ENCODE data around the gene PAK3. TPM values are rescaled to one million over a fixed set of nuclear protein-coding genes. Genes with fewer than 3 reads are reported as not detected.

PAK3 gene
- total RNA-seq, 1 donor from 2014 or later, result 119 TPM

DNA sequence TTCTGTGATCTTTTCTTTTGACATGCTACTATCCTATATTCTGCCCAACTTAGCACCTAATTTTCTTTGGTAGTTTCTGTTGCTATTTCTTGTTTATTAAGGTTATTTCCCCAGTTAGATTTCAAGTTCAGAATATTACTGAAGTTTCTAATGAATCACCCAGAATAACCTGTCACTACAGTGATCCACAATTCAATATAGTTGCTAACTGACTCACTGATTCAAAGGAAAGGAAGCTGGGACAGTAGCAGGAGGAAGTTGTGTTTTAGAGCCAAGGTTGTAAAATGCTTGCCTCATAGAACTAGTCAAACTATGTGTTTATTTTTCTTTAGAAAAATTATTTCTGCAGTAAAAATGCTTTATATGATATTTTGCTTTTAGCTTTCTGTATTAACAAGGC lies 37.4 kb downstream of the PAK3 start:
- no peak for DNase-seq

DNA sequence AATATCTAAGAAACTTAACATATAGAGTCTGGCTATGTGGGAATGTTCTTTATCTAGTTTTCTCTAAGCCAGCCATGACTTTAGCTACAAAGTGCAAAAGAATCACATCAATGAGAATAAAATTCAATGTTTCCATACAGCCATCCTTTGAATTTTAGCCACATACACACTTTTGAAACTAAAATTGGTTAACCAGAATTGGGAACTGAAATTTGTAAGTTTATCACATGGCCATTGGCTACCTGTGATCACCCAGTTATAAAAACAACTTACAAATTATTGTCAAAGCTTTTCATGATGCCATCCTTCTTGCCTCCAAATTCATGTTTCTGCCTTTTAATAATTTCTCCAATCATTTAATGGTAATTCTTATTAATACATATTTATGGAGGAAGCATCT lies 49.9 kb downstream of the PAK3 start:
- no peak for DNase-seq

DNA sequence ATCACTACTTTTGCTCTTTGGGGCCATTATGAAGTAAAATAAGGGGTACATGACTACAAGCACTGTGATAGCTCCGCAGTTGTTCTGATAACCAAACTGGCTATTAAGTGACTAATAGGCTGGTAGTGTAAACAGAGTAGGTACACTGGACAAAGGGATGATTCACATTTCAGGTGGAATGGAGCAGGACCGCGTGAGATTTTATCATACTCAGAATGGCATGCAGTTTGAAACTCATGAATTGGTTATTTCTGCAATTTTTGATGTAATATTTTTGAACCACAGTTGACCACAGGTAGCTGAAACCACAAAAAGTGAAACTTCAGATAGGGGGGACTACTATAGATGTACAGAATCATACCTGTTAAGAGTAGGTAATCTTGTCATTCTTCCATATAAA lies 55.8 kb downstream of the PAK3 start:
- DNase-seq, result no peak

DNA sequence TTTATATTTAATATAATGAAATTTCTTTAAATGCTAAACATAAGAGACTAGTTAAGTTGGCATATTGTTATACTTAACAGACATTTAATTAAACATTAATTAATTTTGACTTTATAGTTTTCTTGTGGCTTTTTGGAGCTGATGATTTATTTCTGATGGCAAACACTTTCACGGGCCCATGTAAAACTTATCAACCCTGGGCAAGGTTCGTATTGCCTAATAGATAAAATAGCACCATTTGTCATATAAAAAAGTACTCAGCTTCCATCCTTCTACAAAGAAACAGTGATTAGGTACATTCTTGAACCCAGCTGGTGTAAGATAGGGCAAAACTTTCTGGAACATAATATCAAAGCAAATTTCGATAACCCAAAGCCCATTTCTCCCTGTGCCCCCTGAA lies 63.2 kb downstream of the PAK3 start:
- DNase-seq, result no peak

DNA sequence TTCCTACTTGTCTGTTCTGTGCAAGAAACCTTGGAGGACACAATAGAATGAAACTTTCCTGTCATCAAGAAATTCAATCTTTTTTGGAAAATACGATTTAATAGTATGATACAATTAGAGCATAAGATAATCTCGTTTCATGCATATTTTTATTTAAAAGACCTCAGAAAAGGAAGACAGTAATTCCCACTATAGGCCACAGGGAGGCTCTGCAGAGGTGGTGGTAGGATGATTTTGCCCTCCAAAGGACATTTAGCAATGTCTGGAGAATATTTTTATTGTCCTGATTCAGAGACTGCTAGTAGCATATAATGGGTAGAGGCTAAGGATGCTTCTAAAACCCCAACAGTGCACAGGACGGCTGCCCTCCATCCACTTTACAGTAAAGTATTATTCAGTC lies 68.7 kb downstream of the PAK3 start:
- no peak for DNase-seq

DNA sequence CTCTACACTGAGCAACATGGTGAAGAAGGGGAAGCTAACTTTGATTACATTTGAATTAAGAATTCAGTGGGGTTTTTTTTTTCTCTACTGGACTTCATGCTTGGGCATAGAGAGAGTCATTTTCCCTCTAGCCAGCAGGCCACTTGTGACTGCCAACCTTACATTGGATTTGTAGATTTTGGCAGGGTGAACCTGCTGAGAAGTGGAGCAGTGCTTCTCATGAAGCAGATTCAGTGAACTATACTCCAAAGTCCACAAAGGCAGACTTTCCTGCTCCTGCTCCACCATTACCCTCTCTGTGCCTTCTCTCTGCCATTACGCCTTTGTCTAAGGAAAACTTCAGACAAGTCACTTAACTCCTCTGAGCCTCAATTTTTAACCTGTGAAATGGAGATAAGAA lies 69.9 kb downstream of the PAK3 start:
- DNase-seq, result no peak

DNA sequence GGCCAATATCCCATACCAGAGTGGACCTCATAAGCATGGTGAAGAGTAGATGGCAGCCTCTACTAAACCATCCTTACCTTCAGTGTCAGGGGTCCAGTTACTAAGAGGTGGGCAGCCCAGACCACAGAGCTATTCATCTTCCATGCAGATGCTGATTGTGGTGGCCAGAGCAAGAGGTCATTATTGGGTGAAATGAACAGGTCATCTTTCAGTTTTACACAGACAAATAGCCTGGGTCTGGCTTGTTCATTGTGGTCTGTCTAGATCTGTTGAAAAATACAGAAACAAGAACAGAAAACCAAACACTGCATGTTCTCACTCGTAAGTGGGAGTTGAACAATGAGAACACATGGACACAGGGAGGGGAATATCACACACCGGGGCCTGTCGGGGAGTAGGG lies 71.3 kb downstream of the PAK3 start:
- DNase-seq, result no peak

DNA sequence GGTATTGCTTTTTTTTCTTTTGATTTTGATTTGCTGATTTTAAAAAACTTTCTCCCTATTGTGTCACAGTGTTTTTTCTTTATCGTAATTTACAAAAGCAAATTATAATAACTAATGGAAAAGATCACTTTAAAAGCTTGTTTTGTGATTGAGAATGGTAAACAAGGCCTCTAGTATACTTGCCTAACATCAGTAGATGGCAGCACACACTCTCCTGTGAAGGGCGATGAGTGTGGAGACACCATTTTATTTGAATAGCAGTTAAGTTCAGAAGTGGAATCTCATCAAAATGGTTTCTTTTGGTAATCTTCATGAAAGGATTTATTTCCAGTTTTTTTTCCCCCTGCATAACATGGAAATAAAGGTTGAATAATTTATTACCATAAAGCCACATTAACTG lies 72.3 kb downstream of the PAK3 start:
- DNase-seq, result no peak

DNA sequence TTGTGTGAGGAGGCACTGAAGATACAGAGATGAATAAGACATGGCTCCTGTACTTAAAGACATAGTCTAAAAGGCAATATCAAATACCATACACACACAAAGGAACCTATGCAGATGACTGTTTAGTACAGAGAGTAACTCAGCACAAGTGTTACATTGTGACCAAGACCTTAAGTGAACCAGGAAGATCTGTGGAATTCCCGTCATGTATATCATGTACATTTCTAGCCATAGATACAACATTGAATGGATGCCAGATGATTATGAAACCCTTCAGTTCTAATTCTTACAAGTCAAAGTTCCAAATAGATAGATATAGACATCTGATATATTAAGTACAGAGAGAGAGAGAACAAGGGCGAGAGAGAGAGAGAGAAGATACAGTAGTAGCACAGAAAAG lies 73.2 kb downstream of the PAK3 start:
- no peak for DNase-seq

DNA sequence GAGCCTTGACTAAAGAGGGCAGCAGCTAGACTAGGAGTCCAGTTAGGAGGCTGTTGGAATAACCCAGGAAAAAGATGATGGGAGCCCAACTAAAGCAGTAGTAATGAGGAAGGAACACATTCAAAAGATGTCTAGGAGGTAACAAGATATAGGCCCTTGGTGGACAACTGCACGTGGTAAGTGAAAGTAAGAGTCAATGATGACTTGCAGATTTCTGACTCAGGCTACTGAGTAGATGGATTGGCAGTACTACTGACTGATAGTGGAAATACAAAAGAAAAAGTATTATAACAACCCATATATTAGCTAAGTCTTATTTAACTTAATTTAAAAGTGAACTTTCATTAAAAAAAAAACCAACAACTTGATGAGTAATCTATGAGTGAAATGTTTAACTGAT lies 74.0 kb downstream of the PAK3 start:
- no peak for DNase-seq

DNA sequence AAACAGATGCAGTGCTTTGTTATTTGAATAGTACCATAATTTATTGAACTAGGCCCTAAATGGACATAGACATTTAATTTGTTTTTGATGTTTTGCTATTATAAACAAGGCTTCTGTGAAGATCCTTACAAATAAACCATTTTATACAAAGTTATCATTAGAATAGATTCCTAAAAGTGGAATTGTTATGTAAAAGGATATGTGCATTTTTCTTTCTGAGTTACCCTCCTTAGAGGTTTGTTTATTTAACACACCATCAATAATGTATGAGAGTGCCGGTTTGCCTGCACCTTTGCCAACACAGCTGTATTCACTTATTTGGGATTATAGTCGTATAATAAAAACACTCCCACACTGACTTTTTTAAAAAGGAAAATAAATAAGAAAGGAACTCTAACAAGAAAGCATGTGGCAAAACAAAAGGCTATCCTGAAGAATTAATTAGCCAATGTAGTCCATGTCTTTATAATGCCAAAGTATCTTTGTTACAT lies 84.8 kb downstream of the PAK3 start:
- no peak for DNase-seq

DNA sequence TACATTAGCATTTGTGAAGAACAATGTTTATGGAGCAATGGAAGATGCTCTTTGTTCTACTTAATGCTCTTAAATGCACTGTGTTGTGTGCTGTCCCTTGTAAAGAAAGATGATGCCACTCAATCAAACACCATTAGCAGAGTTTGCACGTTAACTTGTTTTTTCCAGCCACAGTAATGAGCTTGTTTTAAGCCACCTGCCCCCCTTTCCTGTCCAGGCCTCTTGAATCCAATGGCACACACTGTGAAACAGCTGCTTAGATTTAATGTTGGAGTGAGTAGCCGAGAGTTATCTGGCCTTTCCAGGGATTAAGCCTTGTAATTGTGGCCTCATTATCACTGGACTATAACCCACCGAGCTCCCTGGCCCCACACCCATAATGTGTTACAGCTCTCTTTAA lies 86.0 kb downstream of the PAK3 start:
- no peak for DNase-seq

DNA sequence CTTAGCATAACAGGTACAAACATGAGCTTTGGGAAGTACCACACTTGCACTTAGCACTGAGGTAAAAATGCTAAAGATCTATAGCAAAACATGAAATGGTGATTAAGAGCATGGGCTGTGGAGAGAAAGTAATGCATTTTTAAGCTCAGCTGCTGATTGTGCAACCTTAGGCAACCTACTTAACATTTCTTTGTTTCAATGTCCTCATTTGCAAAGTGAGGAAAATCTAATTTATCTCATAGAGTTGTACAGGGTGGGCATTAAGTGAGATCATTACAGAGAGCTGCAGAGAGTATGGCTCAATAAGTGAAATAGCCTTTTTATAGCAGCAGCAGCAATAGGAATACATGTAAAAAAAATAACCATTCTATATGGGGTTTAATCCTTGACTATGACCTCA lies 87.0 kb downstream of the PAK3 start:
- DNase-seq, result no peak

DNA sequence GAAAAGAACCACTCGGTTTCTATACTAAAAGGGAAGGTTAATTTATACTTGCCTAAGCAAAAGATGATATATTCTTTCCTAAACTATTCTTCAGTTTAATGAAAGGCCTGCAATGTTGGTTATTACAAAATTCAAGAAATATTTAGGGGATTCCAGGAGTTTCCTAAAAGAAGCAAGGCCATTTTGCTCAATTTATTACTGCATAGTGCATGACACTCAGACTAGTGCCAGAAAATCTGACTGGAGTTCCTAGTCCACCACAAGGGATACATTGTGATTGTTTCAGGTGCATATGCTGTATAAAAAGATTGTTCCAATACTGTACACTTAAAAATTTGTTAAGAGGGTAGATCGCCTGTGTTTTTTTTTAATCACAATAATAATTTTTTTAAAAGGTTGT lies 95.6 kb downstream of the PAK3 start:
- DNase-seq, result no peak

DNA sequence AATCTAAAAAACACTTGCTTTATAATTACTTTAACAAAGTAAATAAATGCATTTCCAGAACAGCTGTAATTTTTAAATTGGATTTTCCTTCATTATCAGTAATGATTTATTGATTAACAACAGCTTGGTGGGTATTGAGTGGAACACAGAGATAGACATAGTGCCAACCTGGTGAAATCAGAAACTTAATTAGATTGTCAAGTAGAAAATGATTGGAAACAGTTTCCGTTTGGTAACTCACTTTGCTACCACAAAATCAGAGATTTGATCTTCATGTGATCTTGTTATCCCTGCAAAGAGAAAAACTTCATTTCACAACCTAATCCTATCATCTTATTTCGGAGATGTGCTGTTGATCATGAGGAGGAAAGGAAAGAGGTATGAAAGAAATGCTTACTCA lies 103.5 kb downstream of the PAK3 start:
- DNase-seq, result no peak

DNA sequence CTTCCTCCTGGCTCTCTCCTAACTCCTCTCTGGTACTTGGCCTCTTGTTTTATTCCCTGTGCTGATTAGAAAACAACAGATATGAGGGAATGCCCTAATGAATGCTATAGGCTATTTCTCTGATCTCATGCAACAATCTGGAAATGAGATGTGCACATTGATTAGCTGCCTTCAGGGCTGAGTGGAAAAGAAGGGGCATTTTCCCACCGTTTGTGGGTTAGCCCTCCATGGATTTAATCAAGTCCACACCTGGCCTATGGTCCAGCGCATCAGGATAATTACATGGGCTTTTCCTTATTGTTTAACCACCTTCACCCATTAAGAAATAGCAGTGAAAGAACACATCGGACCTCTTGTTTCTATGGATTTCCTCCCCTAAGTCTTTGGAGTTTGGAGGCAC lies 104.3 kb downstream of the PAK3 start:
- DNase-seq, result no peak

DNA sequence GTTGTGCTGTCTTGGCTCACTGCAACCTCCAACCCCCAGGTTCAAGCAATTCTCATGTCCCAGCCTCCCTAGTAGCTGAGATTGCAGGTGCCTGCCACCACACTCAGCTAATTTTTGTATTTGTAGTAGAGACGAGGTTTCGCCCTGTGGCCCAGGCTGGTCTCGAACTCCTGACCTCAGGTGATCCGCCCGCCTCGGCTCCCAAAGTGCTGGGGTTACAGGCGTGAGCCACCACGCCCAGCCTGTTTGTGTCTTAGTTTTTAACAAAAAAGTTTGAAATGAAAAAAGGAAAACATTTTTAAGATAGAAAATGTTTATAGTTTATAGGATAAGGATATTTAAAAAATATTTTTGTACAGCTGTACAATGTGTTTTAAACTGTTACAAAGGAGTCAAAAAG lies 111.9 kb downstream of the PAK3 start:
- no peak for DNase-seq

DNA sequence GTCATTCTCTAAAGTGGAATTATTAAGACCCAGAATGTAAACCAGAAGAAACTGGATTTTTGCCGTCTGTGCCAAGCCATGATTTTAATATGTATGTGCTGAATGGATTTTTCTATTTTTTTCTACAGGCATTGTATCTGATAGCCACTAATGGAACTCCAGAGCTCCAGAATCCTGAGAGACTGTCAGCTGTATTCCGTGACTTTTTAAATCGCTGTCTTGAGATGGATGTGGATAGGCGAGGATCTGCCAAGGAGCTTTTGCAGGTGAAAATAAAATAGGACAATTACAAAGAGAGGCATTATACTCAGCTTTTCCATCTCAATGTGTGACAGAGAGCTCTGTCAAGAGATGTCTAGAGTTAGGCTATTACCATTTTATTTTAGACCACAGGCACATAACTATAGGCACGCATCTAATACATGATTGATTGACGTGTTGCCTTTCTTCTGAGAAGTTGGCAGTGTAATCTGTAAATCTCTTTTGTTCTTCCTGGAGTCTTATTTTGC lies 120.4 kb downstream of the PAK3 start:
- no peak for DNase-seq

DNA sequence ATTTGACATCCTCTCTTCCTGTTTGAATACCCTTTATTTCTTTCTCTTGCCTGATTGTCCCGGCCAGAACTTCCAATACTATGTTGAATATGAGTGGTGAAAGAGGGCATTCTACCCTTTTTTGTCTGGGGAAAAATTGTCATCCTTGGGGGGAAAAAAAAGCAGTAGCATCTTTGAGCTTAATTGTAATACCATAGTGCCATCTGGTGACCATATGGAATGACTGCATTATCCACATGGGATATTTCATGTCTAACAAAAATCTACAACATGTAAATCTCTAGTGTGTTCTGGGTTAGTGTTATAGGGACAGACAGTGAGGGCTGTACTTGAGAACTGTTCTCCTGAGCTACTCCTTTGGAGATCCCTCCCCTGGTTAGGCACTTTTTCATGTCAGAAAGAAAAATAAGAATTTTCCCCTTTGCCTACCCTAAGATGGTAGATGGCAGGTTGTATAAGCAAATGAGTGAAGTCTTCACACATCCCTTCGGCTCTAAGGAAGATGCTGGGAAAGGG lies 148.3 kb downstream of the PAK3 start:
- no peak for DNase-seq

DNA sequence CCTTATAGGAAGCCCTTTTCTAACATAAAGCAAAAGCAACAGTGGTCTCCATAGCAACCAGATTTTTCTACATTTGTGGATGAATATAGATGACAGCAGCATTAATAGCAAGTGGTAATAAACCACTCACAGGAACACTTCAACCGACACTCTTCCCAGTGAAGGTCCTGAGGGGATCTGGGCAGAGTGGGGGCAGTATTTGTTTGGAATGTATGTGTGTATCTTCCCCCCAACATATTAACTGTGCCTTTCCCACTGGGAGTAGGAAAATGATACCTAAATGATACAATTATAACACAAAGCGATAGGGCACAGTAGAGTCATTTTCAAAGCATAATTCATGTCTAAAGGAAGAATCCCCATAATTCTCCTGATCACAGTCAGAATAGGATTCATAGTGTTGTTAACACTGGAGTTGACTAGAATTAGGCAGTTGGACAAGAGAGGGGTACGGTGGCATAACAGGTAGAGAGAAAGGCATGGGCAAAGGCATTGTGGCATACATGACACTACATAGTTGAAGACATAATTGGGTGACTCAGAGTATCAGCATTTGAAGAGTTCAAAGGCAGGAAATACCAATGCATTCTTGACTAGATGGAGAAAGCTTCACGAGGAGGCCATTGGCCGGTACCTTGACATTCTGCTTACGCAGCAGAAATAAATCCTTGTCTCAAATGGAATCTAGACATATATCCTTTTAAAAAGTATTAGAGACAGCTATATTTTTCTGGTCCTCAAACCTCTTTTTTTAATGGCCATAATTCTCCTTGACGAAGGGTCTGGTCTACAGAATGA lies 159.1 kb downstream of the PAK3 start:
- no peak for DNase-seq

DNA sequence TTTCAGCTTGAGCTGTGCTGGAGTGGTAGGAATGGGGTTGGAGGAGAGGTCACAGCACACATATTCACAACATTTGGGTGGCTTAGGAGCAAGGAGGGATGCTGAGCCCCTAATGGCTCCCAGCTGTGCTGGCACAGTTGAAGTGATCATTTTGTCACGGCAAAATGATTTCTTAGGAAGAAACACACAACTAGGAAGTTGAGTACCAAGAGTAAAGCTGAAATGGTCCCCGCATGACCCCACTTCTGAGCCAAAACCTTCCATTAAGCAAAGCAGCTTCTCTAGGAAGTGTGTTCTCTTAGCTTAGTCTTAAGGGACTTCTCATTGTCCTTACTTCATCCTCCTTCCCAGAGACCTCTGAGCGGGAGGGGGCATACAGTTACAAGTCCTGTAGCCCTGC lies 161.7 kb downstream of the PAK3 start:
- no peak for DNase-seq

DNA sequence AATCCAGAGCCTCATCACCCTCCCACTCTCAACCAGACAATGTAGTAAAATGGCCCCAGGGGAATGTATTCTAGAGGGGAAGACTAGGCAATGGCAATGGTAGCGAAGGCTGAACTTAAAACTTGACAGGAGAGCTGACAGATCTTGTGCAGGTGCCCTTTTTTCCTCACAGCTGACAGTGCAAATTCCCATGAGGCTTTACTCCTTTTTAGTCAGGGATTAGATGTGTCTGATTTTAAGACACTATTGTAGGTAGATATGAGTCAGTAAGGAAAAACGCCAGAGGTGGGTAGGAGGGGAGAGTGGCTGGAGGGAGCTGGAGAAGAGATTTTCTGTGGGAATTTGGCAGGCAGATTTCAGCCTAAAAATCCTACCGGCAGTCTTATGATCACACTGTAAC lies 163.6 kb downstream of the PAK3 start:
- DNase-seq, result no peak

DNA sequence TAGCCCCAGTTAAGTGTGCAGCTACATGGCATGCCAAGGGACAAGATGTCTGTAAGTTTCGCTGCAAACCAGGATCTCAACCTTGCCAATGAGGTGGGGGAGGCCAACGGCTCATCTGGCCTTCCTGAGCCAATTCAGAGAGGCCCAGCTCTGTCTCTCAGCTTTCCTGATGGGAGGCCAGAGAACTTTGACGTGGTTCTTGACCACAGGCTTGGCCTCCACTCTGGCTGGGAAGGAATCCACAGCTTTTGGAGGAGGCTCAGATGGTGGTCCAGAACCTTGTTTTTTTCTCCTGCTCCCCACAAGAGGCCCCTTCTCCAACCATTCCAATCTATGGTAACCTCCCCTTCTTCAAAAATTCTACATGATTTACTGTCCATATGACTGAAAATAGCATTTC lies 164.5 kb downstream of the PAK3 start:
- no peak for DNase-seq

DNA sequence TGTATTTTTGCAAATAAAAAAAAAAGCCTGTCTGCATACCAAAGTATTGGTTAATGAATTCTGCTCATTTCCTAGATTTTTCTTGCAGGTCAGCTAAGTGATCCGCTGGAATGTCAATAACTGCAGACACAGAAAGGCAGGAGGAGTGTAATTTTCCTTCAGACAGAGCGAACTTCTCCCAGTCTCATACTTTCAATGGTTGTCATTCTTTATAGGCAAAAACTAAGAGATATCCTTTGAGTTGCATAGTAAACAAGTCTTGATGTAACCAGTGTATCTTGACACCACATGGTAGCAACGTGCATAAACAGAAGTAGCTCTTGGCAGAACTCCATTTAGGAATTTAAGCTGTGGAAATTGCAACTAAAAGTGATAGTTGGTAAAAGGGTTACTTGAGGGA lies 166.1 kb downstream of the PAK3 start:
- no peak for DNase-seq
